ENCODE measurements around the gene STX10. TPM values are rescaled to one million over a fixed set of nuclear protein-coding genes. Genes with fewer than 3 reads are reported as not detected.

Gene STX10
- total RNA-seq, 1 donor from 2014 or later, result 58.4 TPM

GRCh38 chr19:13095934-13096927 is 53.9 kb downstream of the STX10 start:
- TF ChIP-seq, protein P1, sequence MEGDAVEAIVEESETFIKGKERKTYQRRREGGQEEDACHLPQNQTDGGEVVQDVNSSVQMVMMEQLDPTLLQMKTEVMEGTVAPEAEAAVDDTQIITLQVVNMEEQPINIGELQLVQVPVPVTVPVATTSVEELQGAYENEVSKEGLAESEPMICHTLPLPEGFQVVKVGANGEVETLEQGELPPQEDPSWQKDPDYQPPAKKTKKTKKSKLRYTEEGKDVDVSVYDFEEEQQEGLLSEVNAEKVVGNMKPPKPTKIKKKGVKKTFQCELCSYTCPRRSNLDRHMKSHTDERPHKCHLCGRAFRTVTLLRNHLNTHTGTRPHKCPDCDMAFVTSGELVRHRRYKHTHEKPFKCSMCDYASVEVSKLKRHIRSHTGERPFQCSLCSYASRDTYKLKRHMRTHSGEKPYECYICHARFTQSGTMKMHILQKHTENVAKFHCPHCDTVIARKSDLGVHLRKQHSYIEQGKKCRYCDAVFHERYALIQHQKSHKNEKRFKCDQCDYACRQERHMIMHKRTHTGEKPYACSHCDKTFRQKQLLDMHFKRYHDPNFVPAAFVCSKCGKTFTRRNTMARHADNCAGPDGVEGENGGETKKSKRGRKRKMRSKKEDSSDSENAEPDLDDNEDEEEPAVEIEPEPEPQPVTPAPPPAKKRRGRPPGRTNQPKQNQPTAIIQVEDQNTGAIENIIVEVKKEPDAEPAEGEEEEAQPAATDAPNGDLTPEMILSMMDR (IDR thresholded peaks at IDR 0.05; ENCODE audit: unreplicated experiment), result no peak
- Mint-ChIP-seq H3K4me1 (peaks cover 45% of the 10 kb centered on the region), H3K4me3 (peak overlapping the region; percentile 44), H3K9me3 (no peaks in the 10 kb centered on the region), H3K27me3 (ENCODE audit: low read depth) (peaks cover 66% of the 10 kb centered on the region), H3K27ac (peak overlapping the region; percentile 11), H3K36me3 (peaks cover 2% of the 10 kb centered on the region)
- DNase-seq (ENCODE audit: low spot score in 2 of 2, unreplicated experiment in 2 of 2), result no peak

DNA sequence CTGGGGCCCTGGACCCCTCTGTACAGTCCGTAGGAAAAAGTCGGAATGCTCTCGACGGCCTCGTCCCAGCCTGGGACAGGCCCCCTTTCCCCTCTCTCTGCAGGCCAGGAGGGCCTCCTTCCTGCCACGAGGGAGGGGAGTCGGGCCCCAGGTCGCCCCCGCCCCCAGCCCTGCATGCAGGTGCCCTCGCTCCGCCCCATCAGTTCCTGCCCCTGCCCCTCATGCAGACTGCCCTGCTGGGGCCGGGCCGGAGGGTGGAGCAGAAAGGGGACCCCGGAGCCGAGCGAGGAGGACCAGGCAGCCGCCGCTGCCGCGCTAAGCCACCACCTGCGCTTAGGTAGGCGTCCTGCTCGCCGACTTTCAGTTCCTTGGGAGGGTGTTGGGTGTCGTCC is 54.8 kb downstream of the STX10 start:
- peaks cover 2% of the 10 kb centered on the region for H3K36me3 Mint-ChIP-seq
- no peak overlapping the region for H3K4me3 Mint-ChIP-seq
- peaks cover 59% of the 10 kb centered on the region for H3K27me3 Mint-ChIP-seq (ENCODE audit: low read depth)
- TF ChIP-seq, protein P1 (IDR thresholded peaks at IDR 0.05; ENCODE audit: unreplicated experiment), result no peak
- H3K27ac Mint-ChIP-seq, result no peak overlapping the region
- H3K4me1 Mint-ChIP-seq, result peaks cover 53% of the 10 kb centered on the region
- no peak for DNase-seq (ENCODE audit: low spot score in 2 of 2, unreplicated experiment in 2 of 2)
- H3K9me3 Mint-ChIP-seq, result no peaks in the 10 kb centered on the region

DNA sequence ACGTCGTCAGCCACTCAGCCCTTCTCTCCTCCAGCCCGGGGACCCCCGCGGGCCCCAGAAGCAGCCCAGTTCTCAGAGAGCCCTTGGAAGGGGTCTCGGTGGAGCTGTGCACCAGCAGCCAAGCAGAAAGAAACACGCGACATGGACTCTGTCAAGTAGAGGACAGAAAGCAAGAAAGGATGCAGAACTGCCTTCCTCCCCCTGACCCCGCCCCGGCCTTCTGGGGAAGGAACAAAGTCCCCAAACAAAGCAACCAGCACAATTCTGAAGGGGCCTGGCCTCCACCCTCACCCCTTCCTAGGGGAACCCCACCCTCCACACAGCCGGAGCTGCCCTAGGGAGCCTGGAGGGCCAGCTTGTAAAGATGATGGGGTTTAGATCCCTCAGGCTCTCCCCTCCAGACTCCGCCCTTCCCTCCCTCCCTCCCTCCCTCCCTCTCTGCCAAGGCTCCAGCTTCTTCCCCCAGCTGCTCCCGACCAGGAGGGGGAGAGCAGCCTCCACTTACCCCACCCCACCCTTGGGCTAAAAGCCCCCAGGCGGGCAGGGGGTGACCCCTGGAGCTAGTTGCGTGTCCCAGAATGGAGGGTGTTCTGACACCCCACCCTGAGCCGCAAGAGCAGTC is 55.3 kb downstream of the STX10 start:
- DNase-seq (ENCODE audit: low spot score in 2 of 2, unreplicated experiment in 2 of 2), result no peak
- H3K27me3 Mint-ChIP-seq (ENCODE audit: low read depth), result peaks cover 54% of the 10 kb centered on the region
- peaks cover 58% of the 10 kb centered on the region for H3K4me1 Mint-ChIP-seq
- H3K9me3 Mint-ChIP-seq, result no peaks in the 10 kb centered on the region
- no peak overlapping the region for H3K4me3 Mint-ChIP-seq
- no peak overlapping the region for H3K27ac Mint-ChIP-seq
- TF ChIP-seq, protein P1 (IDR thresholded peaks at IDR 0.05; ENCODE audit: unreplicated experiment), result no peak
- H3K36me3 Mint-ChIP-seq, result peaks cover 2% of the 10 kb centered on the region

DNA sequence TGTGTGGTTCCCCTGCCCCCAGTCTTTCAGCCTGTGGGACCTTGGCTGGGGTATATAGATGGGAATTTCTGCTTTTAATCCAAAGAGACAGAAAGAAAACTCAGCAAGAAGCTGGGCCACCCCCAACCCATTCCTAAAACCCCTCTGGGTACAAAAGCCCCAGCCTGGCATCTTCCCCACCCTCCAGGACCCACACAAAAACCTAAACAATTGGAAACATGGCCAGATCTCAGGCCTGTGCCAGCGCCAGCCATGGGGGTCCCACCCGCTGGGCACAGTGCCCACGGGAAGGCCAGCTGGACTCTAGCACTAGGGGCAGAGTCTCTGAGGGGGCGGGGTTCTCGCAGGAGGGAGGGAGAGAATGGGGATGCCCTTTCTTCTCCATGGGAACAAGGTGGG is 56.1 kb downstream of the STX10 start:
- TF ChIP-seq, protein P1 (IDR thresholded peaks at IDR 0.05; ENCODE audit: unreplicated experiment), result peak; percentile 62
- Mint-ChIP-seq H3K36me3 (peaks cover 2% of the 10 kb centered on the region), H3K9me3 (no peaks in the 10 kb centered on the region), H3K4me3 (no peak overlapping the region), H3K4me1 (peaks cover 59% of the 10 kb centered on the region), H3K27ac (no peak overlapping the region), H3K27me3 (ENCODE audit: low read depth) (peaks cover 49% of the 10 kb centered on the region)
- DNase-seq (ENCODE audit: low spot score in 2 of 2, unreplicated experiment in 2 of 2), result no peak

Other genes with a start within 250 kb of the STX10 start
- gene SYCE2, start 231.1 kb downstream of the STX10 start, total RNA-seq, result 0.86 to 0.98 TPM (median 0.97 TPM) in 3 replicates
- 54.5 to 58.4 TPM (median 58.3 TPM) in 3 replicates for gene FARSA, start 216.7 kb downstream of the STX10 start, total RNA-seq
- gene CALR, start 211.8 kb downstream of the STX10 start, total RNA-seq, result 863 to 886 TPM (median 869 TPM) in 3 replicates
- 78.6 to 87.4 TPM (median 80.7 TPM) in 3 replicates for gene RAD23A, start 204.5 kb downstream of the STX10 start, total RNA-seq
- 18.7 to 19.1 TPM (median 18.8 TPM) in 3 replicates for gene GADD45GIP1, start 193.2 kb downstream of the STX10 start, total RNA-seq
- gene DAND5, start 180.8 kb downstream of the STX10 start, total RNA-seq, result 0.16 TPM in 1 of 3 replicates, not detected in the others
- gene NFIX, start 154.9 kb downstream of the STX10 start, total RNA-seq, result 52.4 to 55.5 TPM (median 53.8 TPM) in 3 replicates
- gene LYL1, start 47.5 kb downstream of the STX10 start, total RNA-seq, result 3.4 to 4.0 TPM (median 3.8 TPM) in 3 replicates
- 53.9 to 58.6 TPM (median 57.0 TPM) in 3 replicates for gene TRMT1, start 33.6 kb downstream of the STX10 start, total RNA-seq
- gene NACC1, start 32.1 kb downstream of the STX10 start, total RNA-seq, result 63.0 to 76.4 TPM (median 74.5 TPM) in 3 replicates
- 278 to 284 TPM (median 282 TPM) in 3 replicates for gene IER2, start within 50 bp of the STX10 start, total RNA-seq